Smooth muscle cell of the umbilical artery (primary cell): ENCODE data around the gene RPL13. TPM values are rescaled to one million over a fixed set of nuclear protein-coding genes. Genes with fewer than 3 reads are reported as not detected.

Source experiments
- total RNA-seq: library from RNA; depleted of rRNA; stranded (reverse); fragments of >200 nt; gene quantifications from 2 replicates; pipeline ENCODE4 v1.2.3, GENCODE V29; 2014

The RPL13 gene
- total RNA-seq = 1,126 and 2,057 TPM in 2 replicates

GRCh38 chr16:89560378-89561141 is at the start of gene RPL13:
RPL13 (plus strand) TSS chr16:89560682; CDS start chr16:89560960, 278 bp downstream.

GRCh38 chr16:89575247-89576152 is 15.0 kb downstream of the RPL13 start, which contains the start of gene CPNE7:
CPNE7 (plus strand) TSS chr16:89575758; CDS start chr16:89575898, 140 bp downstream.

DNA sequence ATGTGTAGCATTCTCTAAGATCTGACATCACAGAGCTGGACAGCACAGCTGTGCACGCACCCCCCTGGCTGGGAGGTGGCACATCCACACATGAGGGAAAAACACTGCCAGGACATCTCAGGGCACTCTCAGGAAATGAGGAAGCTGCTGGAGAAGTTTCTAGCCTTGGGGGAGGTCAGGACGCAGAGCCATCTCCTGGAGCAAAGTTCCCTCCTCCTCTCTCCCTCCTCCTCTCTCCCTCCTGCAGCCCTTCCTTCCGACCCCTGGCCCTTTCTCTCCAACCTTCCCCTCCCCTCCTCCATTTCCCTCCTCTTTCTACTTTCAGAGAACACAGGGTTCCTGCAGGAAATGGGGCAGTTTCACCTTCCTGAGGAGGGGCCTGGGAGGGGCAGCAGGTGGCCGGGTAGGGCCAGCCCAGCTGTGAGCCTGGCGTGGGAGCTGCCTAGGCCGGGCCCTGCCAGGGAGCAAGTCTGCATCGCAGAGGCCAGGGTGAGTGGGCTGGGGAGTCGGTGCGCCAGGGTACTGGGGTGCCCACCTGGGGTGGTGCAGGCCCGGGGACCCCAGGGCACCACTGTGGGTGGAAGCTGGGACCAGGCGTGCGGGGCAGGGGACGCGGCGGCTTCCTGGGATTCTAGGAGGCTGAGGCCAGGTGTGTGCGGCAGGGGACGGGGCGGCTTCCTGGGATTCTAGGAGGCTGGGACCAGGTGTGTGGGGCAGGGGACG is 52.9 kb downstream of the RPL13 start, which contains the start of gene DPEP1:
DPEP1 (plus strand) TSS at position 412 of the 723 bp plus-strand sequence. CDS start 16,769 bp downstream, outside the sequence.

Other genes with a start within 250 kb of the RPL13 start
- gene ANKRD11, start 70.1 kb upstream of the RPL13 start, total RNA-seq = 68.9 and 105 TPM in 2 replicates
- 120 and 140 TPM in 2 replicates for gene SPG7, start 52.3 kb upstream of the RPL13 start, total RNA-seq
- 14.8 and 27.5 TPM in 2 replicates for gene CPNE7, start 15.1 kb downstream of the RPL13 start, total RNA-seq
- 0.23 and 0.30 TPM in 2 replicates for gene DPEP1, start 53.0 kb downstream of the RPL13 start, total RNA-seq
- gene CHMP1A, start 97.0 kb downstream of the RPL13 start, total RNA-seq = 71.3 and 87.6 TPM in 2 replicates
- 5.0 TPM in 2 replicates for gene SPATA33, start 97.2 kb downstream of the RPL13 start, total RNA-seq
- 49.9 and 54.5 TPM in 2 replicates for gene CDK10, start 126.0 kb downstream of the RPL13 start, total RNA-seq
- 9.5 and 16.9 TPM in 2 replicates for gene SPATA2L, start 141.0 kb downstream of the RPL13 start, total RNA-seq
- 7.4 and 9.1 TPM in 2 replicates for gene VPS9D1, start 160.2 kb downstream of the RPL13 start, total RNA-seq
- 9.5 and 18.5 TPM in 2 replicates for gene ZNF276, start 160.9 kb downstream of the RPL13 start, total RNA-seq